ENCODE measurements around the gene GAN. TPM values are rescaled to one million over a fixed set of nuclear protein-coding genes. Genes with fewer than 3 reads are reported as not detected.

GAN gene
- total and polyA plus RNA-seq, 2 of the 4 experiments (the other 2 are of a cell fraction) = 1.1 to 5.7 TPM

DNA sequence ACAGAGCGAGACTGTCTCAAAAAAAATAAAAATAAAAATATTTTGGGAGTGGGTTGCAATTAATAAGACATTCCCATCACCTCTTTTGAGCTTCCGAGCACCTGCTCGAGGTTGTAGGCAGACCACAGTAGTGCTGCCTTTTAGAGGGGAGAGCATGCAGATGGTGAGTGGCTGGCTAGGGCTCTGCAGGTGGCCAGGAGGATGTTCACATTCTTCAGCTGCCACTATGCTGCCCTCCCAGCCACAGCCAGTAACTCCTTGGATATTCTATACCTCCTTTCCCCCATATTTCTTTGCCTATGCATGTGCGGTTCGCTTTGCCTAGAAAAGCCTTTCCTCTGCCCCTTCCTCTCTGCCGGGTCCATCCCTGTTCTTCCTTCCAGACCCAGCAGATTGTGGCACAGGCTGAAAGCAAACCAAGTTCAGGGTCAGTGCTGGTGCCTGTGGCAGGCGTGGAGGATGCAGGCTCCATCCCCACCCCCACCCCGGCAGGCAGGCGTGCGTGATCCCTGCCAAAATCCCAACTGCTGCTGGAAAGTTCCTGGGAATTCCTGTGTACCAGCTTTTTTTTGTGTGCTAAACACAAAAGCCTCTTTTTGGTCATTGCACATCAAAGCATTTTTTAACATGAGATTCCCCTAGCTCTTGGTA lies 96.0 kb downstream of the GAN start:
- no peak overlapping the region for H3K56ac ChIP-seq (ENCODE audit: extremely low read depth, insufficient read depth, low read length)
- no peak overlapping the region for H3K14ac ChIP-seq (replicated peaks; ENCODE audit: low read depth, low read length)
- H3K4me2 ChIP-seq (ENCODE audit: low read depth, low read length) = no peak overlapping the region; the same call in 1 of the 2 replicates
- H3K9me3 ChIP-seq (ENCODE audit: control insufficient read depth, insufficient read depth, low read length) = no peaks in the 10 kb centered on the region
- no peak overlapping the region for H3K9ac ChIP-seq (ENCODE audit: low read depth, low read length)
- H3K18ac ChIP-seq (ENCODE audit: low read depth, low read length) = no peak overlapping the region
- in situ Hi-C loops (cut with MboI; ENCODE audit: low sequenced_read_pairs) = no loop called here
- intact Hi-C loops (cut with micrococcal nuclease) = no loop called here
- no peak overlapping the region for H4K5ac ChIP-seq (ENCODE audit: low read depth, low read length)
- H3K23ac ChIP-seq (ENCODE audit: low read depth, low read length) = no peak overlapping the region; the same call in 1 of the 2 replicates
- no peaks in the 10 kb centered on the region for H3K36me3 ChIP-seq (ENCODE audit: control insufficient read depth, insufficient read depth, low read length)
- peaks cover 5% of the 10 kb centered on the region for H3K27me3 ChIP-seq (ENCODE audit: control insufficient read depth, insufficient read depth, low read length)
- ChIA-PET CTCF (interaction anchor here (0.7 to 1.1 kb wide), 4 partner anchors 8 to 187 kb away, joined by 3 to 4 read pairs (median 4); no protein-coding TSS in a partner anchor), POLR2A (ENCODE audit: unreplicated experiment) (interaction anchor here (0.6 kb wide), 1 partner anchor 9 kb away, joined by 3 read pairs; no protein-coding TSS in a partner anchor)
- H2BK120ac ChIP-seq (ENCODE audit: low read depth, low read length) = no peak overlapping the region
- H3K4me3 ChIP-seq (ENCODE audit: insufficient read depth, low read depth, low read length) = no peak overlapping the region
- no peak overlapping the region for H2BK5ac ChIP-seq (ENCODE audit: low read depth, low read length, poor library complexity, severe bottlenecking)
- H3K4ac ChIP-seq (ENCODE audit: low read depth, low read length) = no peak overlapping the region
- H2AFZ ChIP-seq (replicated peaks; ENCODE audit: low read length, poor library complexity) = no peak overlapping the region
- no peaks in the 10 kb centered on the region for H3K79me1 ChIP-seq (ENCODE audit: low read depth in 1 of 2, low read length in 2 of 2)
- BruUV-seq (replicated peaks) = no TSS peak
- H4K8ac ChIP-seq (ENCODE audit: low read depth in 2 of 2, low read length in 2 of 2) = no peak overlapping the region
- H3K9me1 ChIP-seq (ENCODE audit: insufficient read depth, low read length) = peaks cover 3% of the 10 kb centered on the region
- no peak overlapping the region for H3K27ac ChIP-seq (ENCODE audit: insufficient read depth, low read length)
- TF ChIP-seq MXI1 (IDR thresholded peaks at IDR 0.05; ENCODE audit: borderline replicate concordance, low read depth, low read length) (no peak), MAZ (IDR thresholded peaks at IDR 0.05; ENCODE audit: borderline replicate concordance, low read depth, low read length) (no peak), BHLHE40 (IDR thresholded peaks at IDR 0.05; ENCODE audit: low read depth, low read length) (no peak), FOS (IDR thresholded peaks at IDR 0.05; ENCODE audit: low read depth, low read length) (no peak), CEBPB (IDR thresholded peaks at IDR 0.05; ENCODE audit: low read depth, low read length) (no peak), RAD21 (IDR thresholded peaks at IDR 0.05; ENCODE audit: low read length) (no peak), CHD1 (IDR thresholded peaks at IDR 0.05; ENCODE audit: low read depth, low read length) (no peak), NFE2L2 (IDR thresholded peaks at IDR 0.05; ENCODE audit: low read depth, low read length) (no peak), RCOR1 (IDR thresholded peaks at IDR 0.05; ENCODE audit: insufficient replicate concordance, low read length) (no peak), MAFK (IDR thresholded peaks at IDR 0.05; ENCODE audit: low read depth, low read length) (no peak), POLR2A (IDR thresholded peaks at IDR 0.05; ENCODE audit: low read depth, low read length) (no peak), RFX5 (IDR thresholded peaks at IDR 0.05; ENCODE audit: low read depth, low read length) (no peak), SMC3 (IDR thresholded peaks at IDR 0.05; ENCODE audit: low read depth, low read length) (no peak)
- TF ChIP-seq, protein P1, sequence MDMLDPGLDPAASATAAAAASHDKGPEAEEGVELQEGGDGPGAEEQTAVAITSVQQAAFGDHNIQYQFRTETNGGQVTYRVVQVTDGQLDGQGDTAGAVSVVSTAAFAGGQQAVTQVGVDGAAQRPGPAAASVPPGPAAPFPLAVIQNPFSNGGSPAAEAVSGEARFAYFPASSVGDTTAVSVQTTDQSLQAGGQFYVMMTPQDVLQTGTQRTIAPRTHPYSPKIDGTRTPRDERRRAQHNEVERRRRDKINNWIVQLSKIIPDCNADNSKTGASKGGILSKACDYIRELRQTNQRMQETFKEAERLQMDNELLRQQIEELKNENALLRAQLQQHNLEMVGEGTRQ (IDR thresholded peaks at IDR 0.05; ENCODE audit: low read depth, low read length) = no peak
- TF ChIP-seq, protein P2, sequence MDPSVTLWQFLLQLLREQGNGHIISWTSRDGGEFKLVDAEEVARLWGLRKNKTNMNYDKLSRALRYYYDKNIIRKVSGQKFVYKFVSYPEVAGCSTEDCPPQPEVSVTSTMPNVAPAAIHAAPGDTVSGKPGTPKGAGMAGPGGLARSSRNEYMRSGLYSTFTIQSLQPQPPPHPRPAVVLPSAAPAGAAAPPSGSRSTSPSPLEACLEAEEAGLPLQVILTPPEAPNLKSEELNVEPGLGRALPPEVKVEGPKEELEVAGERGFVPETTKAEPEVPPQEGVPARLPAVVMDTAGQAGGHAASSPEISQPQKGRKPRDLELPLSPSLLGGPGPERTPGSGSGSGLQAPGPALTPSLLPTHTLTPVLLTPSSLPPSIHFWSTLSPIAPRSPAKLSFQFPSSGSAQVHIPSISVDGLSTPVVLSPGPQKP (IDR thresholded peaks at IDR 0.05; ENCODE audit: borderline replicate concordance, low read depth, low read length) = no peak
- TF ChIP-seq, protein P3, sequence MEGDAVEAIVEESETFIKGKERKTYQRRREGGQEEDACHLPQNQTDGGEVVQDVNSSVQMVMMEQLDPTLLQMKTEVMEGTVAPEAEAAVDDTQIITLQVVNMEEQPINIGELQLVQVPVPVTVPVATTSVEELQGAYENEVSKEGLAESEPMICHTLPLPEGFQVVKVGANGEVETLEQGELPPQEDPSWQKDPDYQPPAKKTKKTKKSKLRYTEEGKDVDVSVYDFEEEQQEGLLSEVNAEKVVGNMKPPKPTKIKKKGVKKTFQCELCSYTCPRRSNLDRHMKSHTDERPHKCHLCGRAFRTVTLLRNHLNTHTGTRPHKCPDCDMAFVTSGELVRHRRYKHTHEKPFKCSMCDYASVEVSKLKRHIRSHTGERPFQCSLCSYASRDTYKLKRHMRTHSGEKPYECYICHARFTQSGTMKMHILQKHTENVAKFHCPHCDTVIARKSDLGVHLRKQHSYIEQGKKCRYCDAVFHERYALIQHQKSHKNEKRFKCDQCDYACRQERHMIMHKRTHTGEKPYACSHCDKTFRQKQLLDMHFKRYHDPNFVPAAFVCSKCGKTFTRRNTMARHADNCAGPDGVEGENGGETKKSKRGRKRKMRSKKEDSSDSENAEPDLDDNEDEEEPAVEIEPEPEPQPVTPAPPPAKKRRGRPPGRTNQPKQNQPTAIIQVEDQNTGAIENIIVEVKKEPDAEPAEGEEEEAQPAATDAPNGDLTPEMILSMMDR (conservative IDR thresholded peaks at IDR 0.05; ENCODE audit: low read depth, low read length) = no peak
- no peak overlapping the region for H2AK5ac ChIP-seq (ENCODE audit: low read depth, low read length)
- ATAC-seq (ENCODE audit: low read depth) (no peak), DNase-seq (no peak)
- no peak overlapping the region for H2BK20ac ChIP-seq (ENCODE audit: low read depth, low read length)
- no peak overlapping the region for H2AK9ac ChIP-seq (replicated peaks; ENCODE audit: low read depth, low read length, poor library complexity)
- no peak overlapping the region for H4K91ac ChIP-seq (ENCODE audit: insufficient read depth, low read depth, low read length)
- 16% methylated on average over 6 of the region's 10 CpGs; no CpG with 5 or more reads in 1 of the 2 experiments for WGBS, 2 experiments (ENCODE audit: extremely low coverage in 2 of 2, insufficient read length in 1 of 2)
- no peaks in the 10 kb centered on the region for H4K20me1 ChIP-seq (ENCODE audit: insufficient read depth, low read length)
- H2BK15ac ChIP-seq (ENCODE audit: low read depth, low read length) = no peak overlapping the region
- dilution Hi-C loops (cut with HindIII; ENCODE audit: low sequenced_read_pairs, unreplicated experiment) = no loop called here
- H3K4me1 ChIP-seq (ENCODE audit: control insufficient read depth, insufficient read depth, low read length) = peaks cover 5% of the 10 kb centered on the region

Measured in IMR-90 (cell line).